BLaER1 (cell line): Measurements from ENCODE around the gene DEAF1.
"Not testable (repeated sequence)": the region's sequence is repeated elsewhere in the genome, so short reads cannot be mapped to it uniquely, and the experiment has no call there.

Experiments
- H3K27ac ChIP-seq: shearing (Covaris generic); formaldehyde crosslinking; 2 replicates; pipeline ENCODE4 v1.8.1; 2022
- H3K27me3 ChIP-seq: shearing (Covaris generic); formaldehyde crosslinking; 2 replicates; pipeline ENCODE4 v1.8.1; 2022
- H3K36me3 ChIP-seq: shearing (Covaris generic); formaldehyde crosslinking; 2 replicates; pipeline ENCODE4 v1.8.1; 2022
- H3K4me1 ChIP-seq: shearing (Covaris generic); formaldehyde crosslinking; 2 replicates; pipeline ENCODE4 v1.8.1; 2022
- H3K4me2 ChIP-seq: shearing (Covaris generic); formaldehyde crosslinking; 2 replicates; pipeline ENCODE4 v1.8.1; 2022
- H3K4me3 ChIP-seq: shearing (Covaris generic); formaldehyde crosslinking; 2 replicates; pipeline ENCODE4 v1.8.1; 2022
- H3K9ac ChIP-seq: shearing (Covaris generic); formaldehyde crosslinking; 2 replicates; pipeline ENCODE4 v1.8.1; 2022
- H3K9me3 ChIP-seq: shearing (Covaris generic); formaldehyde crosslinking; 2 replicates; pipeline ENCODE4 v1.8.1; 2022
- H4K20me1 ChIP-seq: shearing (Covaris generic); formaldehyde crosslinking; 2 replicates; pipeline ENCODE4 v1.8.1; 2022
- Cebpa-rat ChIP-seq: shearing (Covaris generic); IDR thresholded peaks from 2 replicates; pipeline ENCODE4 v1.8.1; 2022

DEAF1 gene

DNA sequence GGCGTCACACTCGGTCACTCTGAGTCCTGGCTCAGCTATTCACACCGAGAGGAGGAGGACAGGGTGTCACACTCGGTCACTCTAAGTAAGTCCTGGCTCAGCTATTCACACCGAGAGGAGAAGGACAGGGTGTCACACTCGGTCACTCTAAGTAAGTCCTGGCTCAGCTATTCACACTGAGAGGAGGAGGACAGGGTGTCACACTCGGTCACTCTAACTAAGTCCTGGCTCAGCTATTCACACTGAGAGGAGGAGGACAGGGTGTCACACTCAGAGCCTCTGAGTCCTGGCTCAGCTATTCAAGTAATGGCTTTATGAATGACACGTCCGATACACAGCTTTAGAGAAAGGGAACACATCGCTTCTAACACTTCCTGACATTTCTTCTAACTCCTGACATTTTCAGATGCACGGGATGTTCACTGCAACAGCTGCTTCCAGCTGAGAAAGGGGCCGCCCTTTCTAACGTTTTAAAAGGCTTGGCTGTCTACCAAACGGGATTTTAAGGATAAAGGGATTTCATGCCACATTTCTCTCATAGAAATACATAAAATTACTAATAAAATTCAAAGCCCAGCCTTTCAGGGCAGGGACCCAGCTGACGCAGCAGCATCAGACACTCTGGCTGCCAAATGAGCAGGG lies 29.8 kb downstream of the DEAF1 start:
- H4K20me1 ChIP-seq, result peaks cover 80% of the 10 kb centered on the region
- H3K4me2 ChIP-seq, result no peak overlapping the region

DNA sequence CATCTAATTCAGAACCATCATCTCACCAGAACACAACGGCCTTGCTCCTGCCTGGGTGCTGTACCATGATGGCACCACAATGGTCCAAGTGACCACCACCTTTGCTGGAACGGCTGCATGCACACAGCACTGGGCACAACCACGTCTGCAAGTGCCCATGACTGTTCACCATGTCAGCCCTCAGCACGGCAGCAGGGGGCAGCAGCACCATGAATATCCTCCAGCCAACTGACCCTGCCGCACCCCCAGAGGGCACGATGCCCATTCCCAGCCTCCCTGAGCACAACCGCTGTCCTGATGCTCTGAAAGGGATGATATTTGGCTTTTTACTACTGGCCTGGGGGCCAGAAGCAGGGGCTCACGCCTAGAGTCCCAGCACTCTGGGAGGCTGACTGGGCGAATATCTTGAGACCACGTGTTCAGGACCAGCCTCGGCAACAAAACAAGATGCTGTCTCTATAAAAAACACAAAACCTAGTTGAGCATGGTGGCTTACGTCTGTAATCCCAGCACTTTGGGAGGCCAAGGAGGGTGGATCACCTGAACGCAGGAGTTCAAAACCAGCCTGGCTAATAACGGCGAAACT lies 32.2 kb downstream of the DEAF1 start:
- Histone ChIP-seq H3K27me3 (no peaks in the 10 kb centered on the region), H4K20me1 (peaks cover 88% of the 10 kb centered on the region), H3K27ac (no peak overlapping the region), H3K4me2 (no peak overlapping the region), H3K36me3 (peaks cover 91% of the 10 kb centered on the region), H3K4me1 (peaks cover 28% of the 10 kb centered on the region), H3K9ac (no peak overlapping the region), H3K4me3 (no peak overlapping the region), H3K9me3 (no peaks in the 10 kb centered on the region)
- TF ChIP-seq Cebpa-rat, result no peak

More for the DNA sequence above, 29.8 kb downstream of the DEAF1 start:
- Histone ChIP-seq H3K9ac (no peak overlapping the region), H3K27me3 (no peaks in the 10 kb centered on the region), H3K36me3 (peaks cover 93% of the 10 kb centered on the region), H3K9me3 (no peaks in the 10 kb centered on the region), H3K4me3 (no peak overlapping the region), H3K4me1 (peaks cover 16% of the 10 kb centered on the region), H3K27ac (no peak overlapping the region)
- no peak for TF ChIP-seq Cebpa-rat

DNA sequence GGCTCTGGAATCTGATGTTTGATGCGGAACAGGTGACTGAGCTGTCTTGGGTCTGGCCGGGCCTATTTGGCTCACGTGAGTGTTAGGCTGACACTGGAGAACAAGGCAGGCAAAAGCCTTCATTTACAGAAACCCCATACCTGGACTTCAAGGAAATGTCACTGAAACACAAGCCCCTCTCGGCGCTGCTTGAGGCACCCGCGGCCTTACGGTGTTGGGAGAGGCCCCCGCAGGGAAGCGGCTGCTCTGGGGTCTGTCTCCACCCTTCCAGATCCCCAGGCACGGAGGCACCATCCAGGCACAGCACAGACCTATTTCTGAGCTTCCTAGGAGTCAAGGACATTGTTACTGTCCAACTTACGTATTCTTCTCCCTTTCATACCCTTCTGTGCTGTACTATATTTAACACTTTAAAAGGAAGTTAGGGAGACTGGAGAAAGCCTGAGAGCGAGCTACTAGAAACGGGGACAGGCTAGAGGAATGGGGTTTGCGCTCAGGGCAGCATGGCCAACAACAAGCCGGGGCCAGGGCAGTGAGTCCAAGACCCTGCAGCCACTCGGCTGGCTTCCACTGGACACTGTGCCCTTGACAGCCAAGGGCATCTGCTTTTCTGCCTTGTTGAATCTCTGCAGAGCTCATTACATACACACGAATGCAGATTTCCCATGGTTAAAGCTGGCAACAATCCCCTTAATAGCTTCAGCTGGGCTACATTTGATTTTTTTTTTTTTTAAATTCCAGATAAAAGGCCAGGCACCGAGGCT lies 34.2 kb downstream of the DEAF1 start:
- no peak overlapping the region for H3K4me3 ChIP-seq
- TF ChIP-seq Cebpa-rat, result no peak
- no peaks in the 10 kb centered on the region for H3K9me3 ChIP-seq
- H4K20me1 ChIP-seq, result peaks cover 92% of the 10 kb centered on the region
- H3K9ac ChIP-seq, result no peak overlapping the region
- peaks cover 28% of the 10 kb centered on the region for H3K4me1 ChIP-seq
- peak overlapping the region; percentile 83 for H3K4me2 ChIP-seq
- no peak overlapping the region for H3K27ac ChIP-seq
- H3K27me3 ChIP-seq, result no peaks in the 10 kb centered on the region
- peaks cover 93% of the 10 kb centered on the region for H3K36me3 ChIP-seq

DNA sequence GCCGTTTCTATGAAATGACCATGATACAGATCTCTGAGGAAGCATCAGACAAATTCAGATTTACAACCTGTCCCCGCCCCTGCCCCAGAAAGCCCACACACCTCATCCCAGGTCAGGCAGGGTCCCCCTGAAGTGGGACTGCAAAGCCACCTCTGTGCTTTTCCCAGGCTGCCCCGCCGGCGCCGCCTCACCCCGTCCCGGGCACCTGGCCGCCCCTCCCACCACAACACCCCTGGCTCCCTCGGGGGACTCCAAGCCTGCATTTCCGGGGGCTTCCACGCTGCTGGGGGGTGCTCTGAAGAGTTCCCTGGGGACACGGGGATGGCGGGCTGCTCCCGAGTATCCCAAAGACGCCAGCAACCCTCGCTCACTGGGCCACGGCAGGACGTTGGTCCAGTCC lies 34.7 kb downstream of the DEAF1 start:
- Histone ChIP-seq H3K4me3 (no peak overlapping the region), H3K9ac (peak overlapping the region; percentile 18; the same call in 1 of the 2 replicates), H4K20me1 (peaks cover 92% of the 10 kb centered on the region), H3K9me3 (no peaks in the 10 kb centered on the region), H3K4me2 (peak overlapping the region; percentile 83), H3K27me3 (no peaks in the 10 kb centered on the region), H3K27ac (no peak overlapping the region), H3K4me1 (peaks cover 28% of the 10 kb centered on the region), H3K36me3 (peaks cover 93% of the 10 kb centered on the region)
- TF ChIP-seq Cebpa-rat, result no peak

DNA sequence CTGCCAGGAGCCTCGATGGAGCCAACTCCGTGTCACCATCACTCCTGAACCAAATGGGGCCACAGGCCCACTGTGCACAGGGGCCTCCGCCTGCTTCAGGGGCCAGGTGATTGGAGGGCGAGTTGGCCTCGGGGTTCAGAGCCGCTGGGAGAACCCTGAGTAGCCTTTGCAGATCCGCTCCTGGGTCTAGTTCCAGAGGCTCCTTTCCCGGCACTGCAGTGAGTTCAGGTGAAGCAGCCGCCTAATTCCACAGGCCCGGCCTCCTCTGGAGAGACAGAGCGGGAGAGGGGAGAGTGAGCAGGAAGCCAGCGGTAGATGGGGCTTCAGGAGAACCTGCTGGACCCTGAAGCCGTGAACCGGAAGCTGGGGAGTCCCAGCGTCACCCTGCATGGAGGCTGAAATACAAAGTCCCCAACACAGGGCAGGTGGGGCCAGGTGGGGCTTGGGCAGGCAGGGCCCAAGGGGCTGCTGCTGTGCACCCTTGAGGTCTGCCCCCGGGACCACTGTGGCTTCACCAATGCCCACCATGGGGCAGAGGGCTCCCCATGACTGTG lies 35.4 kb downstream of the DEAF1 start:
- peak overlapping the region; percentile 18; the same call in 1 of the 2 replicates for H3K9ac ChIP-seq
- peak overlapping the region; percentile 83 for H3K4me2 ChIP-seq
- no peaks in the 10 kb centered on the region for H3K9me3 ChIP-seq
- no peaks in the 10 kb centered on the region for H3K27me3 ChIP-seq
- H3K36me3 ChIP-seq, result peaks cover 95% of the 10 kb centered on the region
- no peak for TF ChIP-seq Cebpa-rat
- no peak overlapping the region for H3K27ac ChIP-seq
- H4K20me1 ChIP-seq, result peaks cover 96% of the 10 kb centered on the region
- H3K4me3 ChIP-seq, result no peak overlapping the region
- peaks cover 28% of the 10 kb centered on the region for H3K4me1 ChIP-seq

DNA sequence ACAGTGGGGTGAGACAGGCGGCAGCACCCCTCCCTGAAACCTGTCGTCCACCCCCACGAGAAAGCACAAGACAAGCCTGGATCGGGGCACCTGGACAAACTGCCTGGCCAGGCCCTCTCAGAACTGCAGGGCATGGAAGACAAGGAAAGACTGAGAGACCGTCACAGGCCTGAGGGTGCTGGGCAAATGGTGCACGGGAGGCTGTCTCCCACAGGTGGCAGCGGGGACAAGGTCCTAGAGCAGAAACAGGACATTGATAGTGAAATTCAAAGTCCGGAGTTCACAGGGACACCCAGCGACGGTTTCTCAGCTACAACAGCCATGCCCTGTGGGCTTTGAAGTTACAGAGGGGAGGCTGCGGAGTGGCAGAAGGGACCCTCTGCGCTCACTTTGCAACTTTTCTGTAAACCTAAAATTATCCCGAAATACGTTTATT lies 37.3 kb downstream of the DEAF1 start:
- Histone ChIP-seq H4K20me1 (peaks cover 86% of the 10 kb centered on the region), H3K36me3 (peaks cover 96% of the 10 kb centered on the region), H3K27ac (no peak overlapping the region), H3K9ac (no peak overlapping the region), H3K4me2 (no peak overlapping the region), H3K27me3 (no peaks in the 10 kb centered on the region), H3K4me3 (no peak overlapping the region), H3K4me1 (peaks cover 28% of the 10 kb centered on the region), H3K9me3 (no peaks in the 10 kb centered on the region)
- no peak for TF ChIP-seq Cebpa-rat

DNA sequence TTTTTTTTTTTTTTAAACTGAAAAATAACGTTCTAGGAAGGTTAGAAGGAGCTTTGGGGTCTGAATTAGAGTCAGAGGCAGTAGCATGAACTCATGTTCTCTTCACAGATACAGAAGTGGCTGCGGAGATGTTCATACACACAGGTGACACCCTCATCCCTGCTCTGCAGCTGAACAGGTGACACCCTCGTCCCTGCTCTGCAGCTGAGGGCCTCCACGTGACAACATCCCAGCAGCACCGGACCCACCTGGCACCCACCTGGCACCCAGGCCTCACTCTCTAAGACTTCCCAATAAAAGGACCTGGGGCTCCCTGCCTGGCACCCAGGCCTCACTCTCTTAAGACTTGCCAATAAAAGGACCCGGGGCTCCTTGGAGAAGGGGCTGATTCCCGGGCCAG lies 38.2 kb downstream of the DEAF1 start:
- Histone ChIP-seq H3K27me3 (no peaks in the 10 kb centered on the region), H3K4me3 (no peak overlapping the region), H4K20me1 (peaks cover 78% of the 10 kb centered on the region), H3K9me3 (no peaks in the 10 kb centered on the region), H3K27ac (no peak overlapping the region), H3K4me2 (no peak overlapping the region), H3K4me1 (peaks cover 28% of the 10 kb centered on the region), H3K36me3 (peaks cover 94% of the 10 kb centered on the region), H3K9ac (no peak overlapping the region)
- TF ChIP-seq Cebpa-rat, result no peak

DNA sequence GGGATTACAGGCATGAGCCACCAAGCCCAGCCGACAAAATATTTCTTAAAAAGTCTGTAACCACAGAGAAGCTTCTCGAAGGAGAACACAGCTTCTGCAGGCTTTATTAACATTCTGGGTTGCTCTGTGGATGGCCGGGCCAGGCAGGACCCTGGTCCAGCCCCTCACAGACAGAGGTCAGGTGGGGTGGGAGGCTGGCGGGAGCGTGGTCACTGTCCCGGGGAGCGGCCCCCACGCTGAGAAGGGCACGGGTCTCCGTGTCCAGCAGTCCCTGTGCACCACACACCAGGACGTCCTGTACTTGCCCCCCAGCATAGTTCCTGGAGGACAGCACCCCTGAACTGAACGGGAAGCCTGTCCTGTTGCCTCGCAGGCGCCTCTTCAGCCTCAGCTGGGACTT lies 38.6 kb downstream of the DEAF1 start:
- no peak overlapping the region for H3K4me3 ChIP-seq
- peaks cover 73% of the 10 kb centered on the region for H4K20me1 ChIP-seq
- no peaks in the 10 kb centered on the region for H3K9me3 ChIP-seq
- H3K27me3 ChIP-seq, result no peaks in the 10 kb centered on the region
- H3K36me3 ChIP-seq, result peaks cover 93% of the 10 kb centered on the region
- no peak overlapping the region for H3K4me2 ChIP-seq
- no peak overlapping the region for H3K27ac ChIP-seq
- no peak overlapping the region for H3K9ac ChIP-seq
- TF ChIP-seq Cebpa-rat, result no peak
- H3K4me1 ChIP-seq, result peaks cover 24% of the 10 kb centered on the region

DNA sequence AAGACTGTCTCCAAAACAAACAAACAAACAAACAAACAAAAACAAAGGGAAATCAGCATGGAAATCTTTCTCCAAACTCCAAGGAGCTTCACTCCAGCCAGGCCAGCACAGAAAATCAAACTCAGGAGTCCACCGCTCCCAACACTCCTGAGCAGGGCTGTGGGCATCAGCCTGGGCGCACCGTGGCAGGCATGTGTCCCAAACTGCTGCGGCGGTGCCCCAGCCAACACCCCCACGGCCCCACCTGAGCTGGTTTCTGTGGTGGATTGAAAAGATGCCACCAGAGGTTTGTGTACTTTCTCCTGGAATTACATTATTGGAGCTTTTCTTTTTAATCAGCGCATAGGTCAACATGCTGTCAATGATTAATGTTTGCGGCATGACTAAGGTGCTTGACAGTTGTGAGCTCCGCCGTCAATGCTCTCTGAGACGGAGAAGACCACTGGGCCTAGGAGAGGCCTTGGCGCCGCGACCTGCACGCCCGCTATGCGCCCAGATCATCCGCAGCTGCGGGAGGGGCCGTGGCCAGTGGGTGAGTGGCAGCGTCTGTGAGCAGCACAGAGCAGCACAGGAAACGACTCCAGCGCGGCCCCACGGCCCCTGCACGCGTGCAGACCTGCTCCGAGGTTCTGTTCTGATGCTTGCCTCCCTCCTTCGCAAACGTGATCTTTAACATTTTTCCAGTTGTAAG lies 39.8 kb downstream of the DEAF1 start:
- Histone ChIP-seq H3K27me3 (no peaks in the 10 kb centered on the region), H3K9me3 (no peaks in the 10 kb centered on the region), H3K4me3 (no peak overlapping the region), H3K9ac (no peak overlapping the region), H3K4me1 (peaks cover 11% of the 10 kb centered on the region), H3K27ac (no peak overlapping the region), H4K20me1 (peaks cover 61% of the 10 kb centered on the region), H3K4me2 (no peak overlapping the region), H3K36me3 (peaks cover 94% of the 10 kb centered on the region)
- TF ChIP-seq Cebpa-rat, result no peak

DNA sequence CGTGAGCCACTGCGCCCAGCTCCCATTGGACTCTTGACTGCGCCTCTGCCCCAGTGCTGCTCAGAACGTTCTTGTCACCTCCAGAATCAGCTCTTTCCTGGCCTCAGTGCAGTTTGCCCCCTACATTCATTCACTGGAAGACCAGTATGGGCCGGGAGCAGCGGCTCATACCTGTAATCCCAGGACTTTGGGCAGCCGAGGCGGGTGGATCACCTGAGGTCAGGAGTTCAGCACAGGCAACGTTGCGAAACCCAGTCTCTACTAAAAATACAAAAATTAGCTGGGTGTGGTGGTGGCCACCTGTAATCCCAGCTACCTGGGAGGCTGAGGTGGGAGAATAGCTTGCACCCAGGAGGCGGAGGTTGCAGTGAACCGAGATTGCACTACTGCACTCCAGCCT lies 40.6 kb downstream of the DEAF1 start:
- not testable (repeated sequence) for H3K27ac ChIP-seq, H3K9ac ChIP-seq, H3K27me3 ChIP-seq, H3K4me2 ChIP-seq, H3K9me3 ChIP-seq, H3K4me1 ChIP-seq, H3K4me3 ChIP-seq
- Histone ChIP-seq H3K36me3 (peaks cover 96% of the 10 kb centered on the region), H4K20me1 (peaks cover 53% of the 10 kb centered on the region)
